DOHH2 (cell line): Measurements from ENCODE around the gene SUSD5.

Source experiments
- CTCF ChIP-seq: fragments of 200-600 bp; sonication (generic); IDR thresholded peaks from one replicate; pipeline ENCODE4 v1.5.1; 2014; ENCODE audit warnings: antibody characterized with exemption, mild to moderate bottlenecking, low read depth, low read length; ENCODE audit not compliant: poor library complexity, severe bottlenecking
- EZH2phosphoT487 ChIP-seq: fragments of 200-600 bp; sonication (generic); IDR thresholded peaks from 2 replicates; pipeline ENCODE4 v1.6.1; 2017; ENCODE audit warnings: borderline replicate concordance, mild to moderate bottlenecking, antibody characterized with exemption, low read length, moderate library complexity, mixed read lengths

- TF ChIP-seq CTCF, result no peak
- TF ChIP-seq EZH2phosphoT487, result no peak
These were observed 72.6 kb downstream of the SUSD5 start for GRCh38 chr3:33145901-33146580.
